ENCODE data around the gene ABCA13. TPM values are rescaled to one million over a fixed set of nuclear protein-coding genes. Genes with fewer than 3 reads are reported as not detected.
"Not testable (repeated sequence)": the region's sequence is repeated elsewhere in the genome, so short reads cannot be mapped to it uniquely, and the experiment has no call there.

Gene ABCA13
- total RNA-seq, 1 experiment from 2014 or later, result 1.7 TPM

DNA sequence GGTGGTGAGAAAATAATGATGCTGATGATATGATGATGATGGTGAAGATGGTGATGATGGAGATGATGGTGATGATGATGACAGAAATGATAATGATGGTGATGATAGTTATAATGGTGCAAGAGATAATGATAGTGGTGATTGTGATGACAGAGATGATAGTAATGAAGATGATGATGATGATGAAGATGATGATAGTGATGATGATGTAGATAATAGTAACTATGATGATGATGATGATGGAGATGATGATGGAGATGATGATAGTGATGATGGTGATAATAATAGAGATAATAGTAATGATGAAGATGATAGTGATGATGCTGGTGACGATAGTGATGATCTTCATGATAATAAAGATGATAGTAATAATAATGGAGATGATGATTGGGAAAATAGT lies 22.2 kb downstream of the ABCA13 start:
- TF ChIP-seq POLR2AphosphoS5 (IDR thresholded peaks at IDR 0.05; ENCODE audit: low read depth, low read length), result no peak
- TF ChIP-seq, protein P1, sequence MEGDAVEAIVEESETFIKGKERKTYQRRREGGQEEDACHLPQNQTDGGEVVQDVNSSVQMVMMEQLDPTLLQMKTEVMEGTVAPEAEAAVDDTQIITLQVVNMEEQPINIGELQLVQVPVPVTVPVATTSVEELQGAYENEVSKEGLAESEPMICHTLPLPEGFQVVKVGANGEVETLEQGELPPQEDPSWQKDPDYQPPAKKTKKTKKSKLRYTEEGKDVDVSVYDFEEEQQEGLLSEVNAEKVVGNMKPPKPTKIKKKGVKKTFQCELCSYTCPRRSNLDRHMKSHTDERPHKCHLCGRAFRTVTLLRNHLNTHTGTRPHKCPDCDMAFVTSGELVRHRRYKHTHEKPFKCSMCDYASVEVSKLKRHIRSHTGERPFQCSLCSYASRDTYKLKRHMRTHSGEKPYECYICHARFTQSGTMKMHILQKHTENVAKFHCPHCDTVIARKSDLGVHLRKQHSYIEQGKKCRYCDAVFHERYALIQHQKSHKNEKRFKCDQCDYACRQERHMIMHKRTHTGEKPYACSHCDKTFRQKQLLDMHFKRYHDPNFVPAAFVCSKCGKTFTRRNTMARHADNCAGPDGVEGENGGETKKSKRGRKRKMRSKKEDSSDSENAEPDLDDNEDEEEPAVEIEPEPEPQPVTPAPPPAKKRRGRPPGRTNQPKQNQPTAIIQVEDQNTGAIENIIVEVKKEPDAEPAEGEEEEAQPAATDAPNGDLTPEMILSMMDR (IDR thresholded peaks at IDR 0.05), result no peak
- TF ChIP-seq, protein P2, sequence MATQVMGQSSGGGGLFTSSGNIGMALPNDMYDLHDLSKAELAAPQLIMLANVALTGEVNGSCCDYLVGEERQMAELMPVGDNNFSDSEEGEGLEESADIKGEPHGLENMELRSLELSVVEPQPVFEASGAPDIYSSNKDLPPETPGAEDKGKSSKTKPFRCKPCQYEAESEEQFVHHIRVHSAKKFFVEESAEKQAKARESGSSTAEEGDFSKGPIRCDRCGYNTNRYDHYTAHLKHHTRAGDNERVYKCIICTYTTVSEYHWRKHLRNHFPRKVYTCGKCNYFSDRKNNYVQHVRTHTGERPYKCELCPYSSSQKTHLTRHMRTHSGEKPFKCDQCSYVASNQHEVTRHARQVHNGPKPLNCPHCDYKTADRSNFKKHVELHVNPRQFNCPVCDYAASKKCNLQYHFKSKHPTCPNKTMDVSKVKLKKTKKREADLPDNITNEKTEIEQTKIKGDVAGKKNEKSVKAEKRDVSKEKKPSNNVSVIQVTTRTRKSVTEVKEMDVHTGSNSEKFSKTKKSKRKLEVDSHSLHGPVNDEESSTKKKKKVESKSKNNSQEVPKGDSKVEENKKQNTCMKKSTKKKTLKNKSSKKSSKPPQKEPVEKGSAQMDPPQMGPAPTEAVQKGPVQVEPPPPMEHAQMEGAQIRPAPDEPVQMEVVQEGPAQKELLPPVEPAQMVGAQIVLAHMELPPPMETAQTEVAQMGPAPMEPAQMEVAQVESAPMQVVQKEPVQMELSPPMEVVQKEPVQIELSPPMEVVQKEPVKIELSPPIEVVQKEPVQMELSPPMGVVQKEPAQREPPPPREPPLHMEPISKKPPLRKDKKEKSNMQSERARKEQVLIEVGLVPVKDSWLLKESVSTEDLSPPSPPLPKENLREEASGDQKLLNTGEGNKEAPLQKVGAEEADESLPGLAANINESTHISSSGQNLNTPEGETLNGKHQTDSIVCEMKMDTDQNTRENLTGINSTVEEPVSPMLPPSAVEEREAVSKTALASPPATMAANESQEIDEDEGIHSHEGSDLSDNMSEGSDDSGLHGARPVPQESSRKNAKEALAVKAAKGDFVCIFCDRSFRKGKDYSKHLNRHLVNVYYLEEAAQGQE (IDR thresholded peaks at IDR 0.05; ENCODE audit: insufficient read depth in 1 of 2, low read depth in 2 of 2, low read length in 1 of 2), result no peak
- no peak for TF ChIP-seq SIN3A (IDR thresholded peaks at IDR 0.05; ENCODE audit: borderline replicate concordance, insufficient read depth, low read depth, low read length)
- no peak for TF ChIP-seq TCF7L2 (IDR thresholded peaks at IDR 0.05; ENCODE audit: low read depth, low read length)
- H3K27ac ChIP-seq (ENCODE audit: low read length), result no peak overlapping the region
- ChIA-PET POLR2A (no interaction called here), CTCF (no interaction called here)
- no peaks in the 10 kb centered on the region for H3K36me3 ChIP-seq (ENCODE audit: control insufficient read depth, insufficient read depth, low read length)
- in situ Hi-C loops (cut with HindIII; ENCODE audit: low pct_unique_long_range_greater_than_20kb, low sequenced_read_pairs), result no loop called here
- no peak overlapping the region for H3K4me3 ChIP-seq (ENCODE audit: low read depth in 2 of 2, low read length in 2 of 2)
- H3K27me3 ChIP-seq (ENCODE audit: control insufficient read depth, insufficient read depth, low read length), result no peaks in the 10 kb centered on the region; the same call in none of the 2 replicates
- H3K4me1 ChIP-seq (ENCODE audit: control insufficient read depth, insufficient read depth, low read length), result no peaks in the 10 kb centered on the region
- DNase-seq (ENCODE audit: low read depth, low spot score) (no peak), ATAC-seq (no peak)
- intact Hi-C loops (cut with micrococcal nuclease; ENCODE audit: unreplicated experiment), result no loop called here
- no TSS peak for BruUV-seq (replicated peaks)
- no peaks in the 10 kb centered on the region for H3K9me3 ChIP-seq (ENCODE audit: control insufficient read depth, insufficient read depth, low read depth, low read length)

DNA sequence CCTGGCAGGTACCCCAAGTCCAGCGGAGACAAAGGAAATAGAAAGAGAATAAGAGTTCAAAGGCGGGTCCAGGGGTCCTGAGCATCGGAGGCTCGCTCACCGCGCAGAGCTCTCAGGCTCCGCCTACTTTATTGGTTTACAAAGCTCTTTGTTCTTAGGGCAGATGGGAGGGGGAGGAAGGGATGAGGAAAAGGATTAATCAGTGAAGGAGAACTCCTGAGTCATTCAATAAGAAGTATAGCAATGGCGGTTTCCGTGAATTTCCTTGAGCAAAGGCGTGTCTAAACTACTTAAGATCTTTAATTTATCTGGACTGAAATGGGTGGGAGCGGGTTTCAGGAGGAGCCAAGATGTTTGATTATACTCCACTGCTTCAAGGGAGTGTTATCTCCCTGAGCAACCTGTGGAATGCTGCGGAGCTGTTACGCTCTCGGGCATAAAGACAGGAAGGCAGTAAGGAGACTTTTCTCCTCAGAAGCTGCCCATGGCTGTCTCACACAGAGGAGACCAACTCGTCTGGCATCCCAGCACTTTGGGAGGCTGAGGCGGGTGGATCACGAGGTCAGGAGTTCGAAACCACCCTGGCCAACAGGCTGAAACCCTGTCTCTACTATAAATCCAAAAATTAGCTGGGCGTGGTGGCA lies 29.8 kb downstream of the ABCA13 start:
- CTCF ChIA-PET, result not testable (repeated sequence)

GRCh38 chr7:48202916-48203315 lies 31.7 kb downstream of the ABCA13 start:
- H3K36me3 ChIP-seq (ENCODE audit: control insufficient read depth, insufficient read depth, low read length); CTCF ChIA-PET; H3K27me3 ChIP-seq (ENCODE audit: control insufficient read depth, insufficient read depth, low read length); in situ Hi-C loops (cut with HindIII; ENCODE audit: low pct_unique_long_range_greater_than_20kb, low sequenced_read_pairs); DNase-seq (ENCODE audit: low read depth, low spot score); BruUV-seq (replicated peaks); H3K9me3 ChIP-seq (ENCODE audit: control insufficient read depth, insufficient read depth, low read depth, low read length); ATAC-seq; H3K4me1 ChIP-seq (ENCODE audit: control insufficient read depth, insufficient read depth, low read length); H3K27ac ChIP-seq (ENCODE audit: low read length); intact Hi-C loops (cut with micrococcal nuclease; ENCODE audit: unreplicated experiment); POLR2A ChIA-PET; H3K4me3 ChIP-seq (ENCODE audit: low read depth in 2 of 2, low read length in 2 of 2): not testable (repeated sequence)

More for the DNA sequence above, 29.8 kb downstream of the ABCA13 start:
- H3K4me3 ChIP-seq (ENCODE audit: low read depth in 2 of 2, low read length in 2 of 2); in situ Hi-C loops (cut with HindIII; ENCODE audit: low pct_unique_long_range_greater_than_20kb, low sequenced_read_pairs); BruUV-seq (replicated peaks); H3K9me3 ChIP-seq (ENCODE audit: control insufficient read depth, insufficient read depth, low read depth, low read length); H3K36me3 ChIP-seq (ENCODE audit: control insufficient read depth, insufficient read depth, low read length); intact Hi-C loops (cut with micrococcal nuclease; ENCODE audit: unreplicated experiment); DNase-seq (ENCODE audit: low read depth, low spot score); POLR2A ChIA-PET; H3K27ac ChIP-seq (ENCODE audit: low read length); H3K27me3 ChIP-seq (ENCODE audit: control insufficient read depth, insufficient read depth, low read length); H3K4me1 ChIP-seq (ENCODE audit: control insufficient read depth, insufficient read depth, low read length); ATAC-seq: not testable (repeated sequence)

Measured in Panc1 (cell line).